ENCODE results near the gene IYD.

Gene IYD

GRCh38 chr6:150368762-150369161 is at the start of gene IYD:
Gene IYD, plus strand, starts transcription at chr6:150369012. Its CDS starts 20 bp downstream, at chr6:150369032.
- Histone ChIP-seq H3K27ac (ENCODE audit: low read depth, low read length) (no peak within 1 kb of the TSS), H3K27me3 (ENCODE audit: control insufficient read depth in 1 of 2, insufficient read depth in 2 of 2, low read length in 2 of 2) (no peaks in the 10 kb centered on the region), H3K9ac (ENCODE audit: low read length) (no peak within 1 kb of the TSS), H3K4me1 (ENCODE audit: insufficient read depth, low read length) (no peaks in the 10 kb centered on the region), H3K36me3 (ENCODE audit: insufficient read depth, low read length) (no peaks in the 10 kb centered on the region), H3K4me3 (ENCODE audit: low read depth in 1 of 2, low read length in 2 of 2) (no peak within 1 kb of the TSS), H3K9me3 (ENCODE audit: low read length) (no peaks in the 10 kb centered on the region)

DNA sequence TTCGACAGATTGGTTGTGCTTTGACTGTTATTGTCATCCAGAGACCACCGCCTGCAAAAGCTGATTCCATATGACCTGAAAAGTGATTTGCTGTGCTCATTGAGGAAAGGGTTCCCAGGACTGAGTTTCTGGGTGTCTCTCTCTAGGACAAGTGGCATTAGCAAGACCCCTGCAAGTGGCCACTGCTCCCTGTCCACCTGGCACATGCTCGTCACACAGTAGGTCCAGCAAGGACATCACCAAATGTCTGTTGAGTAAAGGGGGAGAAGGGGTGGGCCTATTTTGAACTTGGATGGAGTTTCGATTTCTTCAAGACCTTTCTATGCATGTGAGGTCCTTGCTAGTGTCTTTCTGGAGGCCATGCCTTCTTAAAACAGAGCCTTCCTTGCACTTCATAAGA is 48.9 kb upstream of the IYD start:
- Histone ChIP-seq H3K4me3 (ENCODE audit: low read depth in 1 of 2, low read length in 2 of 2) (no peak overlapping the region), H3K36me3 (ENCODE audit: insufficient read depth, low read length) (no peaks in the 10 kb centered on the region), H3K9ac (ENCODE audit: low read length) (no peak overlapping the region), H3K9me3 (ENCODE audit: low read length) (no peaks in the 10 kb centered on the region), H3K4me1 (ENCODE audit: insufficient read depth, low read length) (no peaks in the 10 kb centered on the region), H3K27ac (ENCODE audit: low read depth, low read length) (no peak overlapping the region), H3K27me3 (ENCODE audit: control insufficient read depth in 1 of 2, insufficient read depth in 2 of 2, low read length in 2 of 2) (no peaks in the 10 kb centered on the region)

- H3K27ac ChIP-seq (ENCODE audit: low read depth, low read length) = no peak overlapping the region
- no peaks in the 10 kb centered on the region for H3K27me3 ChIP-seq (ENCODE audit: control insufficient read depth in 1 of 2, insufficient read depth in 2 of 2, low read length in 2 of 2)
- H3K36me3 ChIP-seq (ENCODE audit: insufficient read depth, low read length) = no peaks in the 10 kb centered on the region
- H3K4me1 ChIP-seq (ENCODE audit: insufficient read depth, low read length) = no peaks in the 10 kb centered on the region
- no peak overlapping the region for H3K4me3 ChIP-seq (ENCODE audit: low read depth in 1 of 2, low read length in 2 of 2)
- no peak overlapping the region for H3K9ac ChIP-seq (ENCODE audit: low read length)
- H3K9me3 ChIP-seq (ENCODE audit: low read length) = no peaks in the 10 kb centered on the region
Observed at GRCh38 chr6:150320442-150320841, 48.4 kb upstream of the IYD start.

- Histone ChIP-seq H3K36me3 (ENCODE audit: insufficient read depth, low read length) (no peaks in the 10 kb centered on the region), H3K4me1 (ENCODE audit: insufficient read depth, low read length) (no peaks in the 10 kb centered on the region), H3K4me3 (ENCODE audit: low read depth in 1 of 2, low read length in 2 of 2) (no peak overlapping the region), H3K27ac (ENCODE audit: low read depth, low read length) (no peak overlapping the region), H3K9me3 (ENCODE audit: low read length) (no peaks in the 10 kb centered on the region), H3K9ac (ENCODE audit: low read length) (no peak overlapping the region), H3K27me3 (ENCODE audit: control insufficient read depth in 1 of 2, insufficient read depth in 2 of 2, low read length in 2 of 2) (no peaks in the 10 kb centered on the region)
Observed at GRCh38 chr6:150322466-150322871, 46.3 kb upstream of the IYD start.

GRCh38 chr6:150323205-150323604 is 45.6 kb upstream of the IYD start:
- no peak overlapping the region for H3K9ac ChIP-seq (ENCODE audit: low read length)
- no peaks in the 10 kb centered on the region for H3K4me1 ChIP-seq (ENCODE audit: insufficient read depth, low read length)
- H3K36me3 ChIP-seq (ENCODE audit: insufficient read depth, low read length) = no peaks in the 10 kb centered on the region
- no peak overlapping the region for H3K27ac ChIP-seq (ENCODE audit: low read depth, low read length)
- no peak overlapping the region for H3K4me3 ChIP-seq (ENCODE audit: low read depth in 1 of 2, low read length in 2 of 2)
- no peaks in the 10 kb centered on the region for H3K9me3 ChIP-seq (ENCODE audit: low read length)
- no peaks in the 10 kb centered on the region for H3K27me3 ChIP-seq (ENCODE audit: control insufficient read depth in 1 of 2, insufficient read depth in 2 of 2, low read length in 2 of 2)

GRCh38 chr6:150324044-150324443 is 44.8 kb upstream of the IYD start:
- no peak overlapping the region for H3K9ac ChIP-seq (ENCODE audit: low read length)
- H3K36me3 ChIP-seq (ENCODE audit: insufficient read depth, low read length) = no peaks in the 10 kb centered on the region
- no peak overlapping the region for H3K27ac ChIP-seq (ENCODE audit: low read depth, low read length)
- no peaks in the 10 kb centered on the region for H3K4me1 ChIP-seq (ENCODE audit: insufficient read depth, low read length)
- H3K27me3 ChIP-seq (ENCODE audit: control insufficient read depth in 1 of 2, insufficient read depth in 2 of 2, low read length in 2 of 2) = no peaks in the 10 kb centered on the region
- no peaks in the 10 kb centered on the region for H3K9me3 ChIP-seq (ENCODE audit: low read length)
- H3K4me3 ChIP-seq (ENCODE audit: low read depth in 1 of 2, low read length in 2 of 2) = no peak overlapping the region

DNA sequence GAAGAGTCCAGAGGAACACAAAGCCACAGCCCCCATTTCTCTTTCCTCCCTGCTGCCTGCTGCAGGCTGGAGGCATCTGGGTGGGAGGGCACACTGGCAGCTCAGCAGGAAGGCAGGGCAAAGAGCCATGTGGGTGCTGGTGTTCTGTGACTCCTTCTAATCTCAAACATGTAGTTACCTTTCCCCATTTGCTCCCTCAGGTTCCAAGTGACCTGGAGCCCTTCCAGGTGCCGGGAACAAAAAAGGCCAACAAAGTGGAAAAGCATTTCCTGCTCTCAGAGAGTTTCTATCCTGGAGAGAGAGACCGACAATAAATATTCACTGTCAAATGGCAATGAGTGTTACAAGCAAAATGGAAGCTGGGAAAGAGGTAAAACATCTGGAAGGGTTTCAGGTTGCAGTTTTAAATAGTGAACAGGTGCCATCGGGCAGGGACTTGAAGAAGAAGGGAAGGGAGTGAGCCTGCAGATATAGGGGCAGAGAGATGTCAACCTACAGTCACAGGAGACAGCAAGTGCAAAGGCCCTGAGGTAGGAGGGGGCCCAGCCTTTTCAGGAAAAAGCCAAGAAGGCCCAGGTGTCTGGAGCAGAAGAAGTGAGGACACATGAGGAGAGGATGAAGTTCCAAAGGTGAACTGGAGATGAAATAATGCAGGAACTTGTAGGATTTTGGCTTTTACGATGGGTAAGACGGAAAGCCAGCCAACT is 43.6 kb upstream of the IYD start:
- Histone ChIP-seq H3K27ac (ENCODE audit: low read depth, low read length) (no peak overlapping the region), H3K27me3 (ENCODE audit: control insufficient read depth in 1 of 2, insufficient read depth in 2 of 2, low read length in 2 of 2) (no peaks in the 10 kb centered on the region), H3K4me3 (ENCODE audit: low read depth in 1 of 2, low read length in 2 of 2) (no peak overlapping the region), H3K9me3 (ENCODE audit: low read length) (no peaks in the 10 kb centered on the region), H3K36me3 (ENCODE audit: insufficient read depth, low read length) (no peaks in the 10 kb centered on the region), H3K4me1 (ENCODE audit: insufficient read depth, low read length) (no peaks in the 10 kb centered on the region), H3K9ac (ENCODE audit: low read length) (no peak overlapping the region)

- Histone ChIP-seq H3K27ac (ENCODE audit: low read depth, low read length) (no peak overlapping the region), H3K4me3 (ENCODE audit: low read depth in 1 of 2, low read length in 2 of 2) (no peak overlapping the region), H3K4me1 (ENCODE audit: insufficient read depth, low read length) (no peaks in the 10 kb centered on the region)
Observed at GRCh38 chr6:150327117-150327774, 41.6 kb upstream of the IYD start.

DNA sequence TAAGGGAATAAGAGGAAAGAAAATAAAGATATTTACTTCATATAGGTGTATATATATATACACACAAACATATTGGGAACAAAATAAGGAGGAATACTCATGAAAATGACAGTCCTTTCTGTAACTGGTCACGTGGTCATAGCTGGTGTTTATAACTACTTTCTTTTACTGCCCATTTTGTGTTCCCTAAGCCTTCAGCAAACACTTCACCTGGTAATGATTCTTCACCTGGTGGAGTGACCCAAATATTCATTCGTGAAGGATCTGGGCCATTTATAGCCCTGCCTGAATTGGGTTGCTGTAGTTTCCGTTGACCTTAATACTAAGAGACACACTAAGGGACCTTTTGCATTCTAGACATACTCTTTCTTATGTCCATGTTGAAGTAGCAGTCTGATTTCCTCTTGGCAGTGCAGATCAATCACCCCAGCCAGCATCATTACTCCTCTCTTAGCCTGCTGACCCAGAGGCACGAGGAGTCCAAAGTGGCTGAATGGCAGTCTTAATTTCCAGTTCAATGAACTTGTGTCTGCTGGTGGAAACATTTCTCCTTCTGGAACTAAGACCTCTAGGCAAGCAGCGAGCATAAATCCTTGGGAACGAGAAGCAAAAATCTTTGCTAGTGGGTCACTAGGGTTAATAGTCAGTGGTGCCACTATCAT is 39.9 kb upstream of the IYD start:
- no peak overlapping the region for H3K27ac ChIP-seq (ENCODE audit: low read depth, low read length)
- H3K4me3 ChIP-seq (ENCODE audit: low read depth in 1 of 2, low read length in 2 of 2) = no peak overlapping the region
- H3K9me3 ChIP-seq (ENCODE audit: low read length) = no peaks in the 10 kb centered on the region
- H3K27me3 ChIP-seq (ENCODE audit: control insufficient read depth in 1 of 2, insufficient read depth in 2 of 2, low read length in 2 of 2) = no peaks in the 10 kb centered on the region
- H3K9ac ChIP-seq (ENCODE audit: low read length) = no peak overlapping the region
- no peaks in the 10 kb centered on the region for H3K4me1 ChIP-seq (ENCODE audit: insufficient read depth, low read length)
- H3K36me3 ChIP-seq (ENCODE audit: insufficient read depth, low read length) = no peaks in the 10 kb centered on the region

More at GRCh38 chr6:150327117-150327774, 41.6 kb upstream of the IYD start:
- H3K9me3 ChIP-seq (ENCODE audit: low read length) = no peaks in the 10 kb centered on the region
- no peak overlapping the region for H3K9ac ChIP-seq (ENCODE audit: low read length)
- H3K27me3 ChIP-seq (ENCODE audit: control insufficient read depth in 1 of 2, insufficient read depth in 2 of 2, low read length in 2 of 2) = no peaks in the 10 kb centered on the region
- H3K36me3 ChIP-seq (ENCODE audit: insufficient read depth, low read length) = no peaks in the 10 kb centered on the region

DNA sequence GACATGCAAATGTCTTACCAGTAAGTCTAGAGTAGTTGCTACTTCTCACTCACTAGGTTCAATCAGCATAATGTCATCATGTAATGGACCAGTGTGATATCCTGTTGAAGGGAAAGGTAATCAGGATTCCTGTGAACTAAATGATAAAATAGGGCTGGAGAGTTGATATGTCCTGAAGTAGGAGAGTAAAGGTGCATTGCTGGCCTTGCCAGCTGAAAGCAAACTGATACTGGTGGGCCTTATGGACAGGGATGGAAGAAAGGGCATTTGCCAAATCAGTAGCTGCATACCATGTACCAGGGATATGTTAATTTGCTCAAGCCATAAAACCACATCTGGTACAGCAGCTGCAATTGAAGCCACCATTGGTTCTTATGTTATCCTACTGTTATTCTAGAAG is 37.5 kb upstream of the IYD start:
- Histone ChIP-seq H3K36me3 (ENCODE audit: insufficient read depth, low read length) (no peaks in the 10 kb centered on the region), H3K27me3 (ENCODE audit: control insufficient read depth in 1 of 2, insufficient read depth in 2 of 2, low read length in 2 of 2) (no peaks in the 10 kb centered on the region), H3K9me3 (ENCODE audit: low read length) (no peaks in the 10 kb centered on the region), H3K4me1 (ENCODE audit: insufficient read depth, low read length) (no peaks in the 10 kb centered on the region), H3K9ac (ENCODE audit: low read length) (no peak overlapping the region), H3K27ac (ENCODE audit: low read depth, low read length) (no peak overlapping the region), H3K4me3 (ENCODE audit: low read depth in 1 of 2, low read length in 2 of 2) (no peak overlapping the region)

DNA sequence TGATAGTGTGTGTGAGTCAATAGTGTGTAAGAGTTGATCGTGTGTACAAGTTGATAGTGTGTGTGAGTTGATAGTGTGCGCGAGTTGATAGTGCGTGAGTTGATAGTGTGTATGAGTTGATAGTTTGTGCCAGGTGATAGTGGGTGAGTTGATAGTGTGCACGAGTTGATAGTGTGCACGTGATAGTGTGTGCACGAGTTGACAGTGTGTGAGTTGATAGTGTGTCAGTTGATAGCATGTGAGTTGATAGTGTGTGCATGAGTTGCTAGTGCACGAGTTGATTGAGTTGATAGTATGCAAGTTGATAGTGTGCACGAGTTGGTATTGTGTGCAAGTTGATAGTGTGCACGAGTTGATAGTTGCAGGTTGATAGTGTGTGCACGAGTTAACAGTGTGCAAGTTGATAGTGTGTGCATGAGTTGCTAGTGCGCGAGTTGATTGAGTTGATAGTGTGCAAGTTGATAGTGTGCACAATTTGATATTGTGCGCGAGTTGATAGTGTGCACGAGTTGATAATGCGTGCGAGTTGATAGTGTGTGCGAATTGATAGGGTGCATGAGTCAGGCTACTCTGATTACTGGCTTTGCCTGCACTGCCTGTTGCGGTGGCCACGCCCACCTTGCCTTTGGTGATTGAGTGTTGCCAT is 35.8 kb upstream of the IYD start:
- Histone ChIP-seq H3K9me3 (ENCODE audit: low read length) (no peaks in the 10 kb centered on the region), H3K4me1 (ENCODE audit: insufficient read depth, low read length) (no peaks in the 10 kb centered on the region), H3K4me3 (ENCODE audit: low read depth in 1 of 2, low read length in 2 of 2) (no peak overlapping the region), H3K27ac (ENCODE audit: low read depth, low read length) (no peak overlapping the region), H3K36me3 (ENCODE audit: insufficient read depth, low read length) (no peaks in the 10 kb centered on the region), H3K27me3 (ENCODE audit: control insufficient read depth in 1 of 2, insufficient read depth in 2 of 2, low read length in 2 of 2) (no peaks in the 10 kb centered on the region), H3K9ac (ENCODE audit: low read length) (no peak overlapping the region)

Data from muscle layer of colon (tissue), 2 donors.